C4-2B (cell line): ENCODE measurements around the gene CIAO1.

Experiments
- H3K27ac ChIP-seq: fragments of 450-650 bp; 2 replicates; pipeline ENCODE4 v1.5.1; 2017
- ZFX ChIP-seq: fragments of 450-650 bp; IDR thresholded peaks from 2 replicates; pipeline ENCODE4 v1.6.1; 2017
- TF ChIP-seq, protein P1 (sequence below): fragments of 450-650 bp; conservative IDR thresholded peaks from 2 replicates; pipeline ENCODE4 v1.5.1; 2017; ENCODE audit warnings: mild to moderate bottlenecking

The CIAO1 gene

DNA sequence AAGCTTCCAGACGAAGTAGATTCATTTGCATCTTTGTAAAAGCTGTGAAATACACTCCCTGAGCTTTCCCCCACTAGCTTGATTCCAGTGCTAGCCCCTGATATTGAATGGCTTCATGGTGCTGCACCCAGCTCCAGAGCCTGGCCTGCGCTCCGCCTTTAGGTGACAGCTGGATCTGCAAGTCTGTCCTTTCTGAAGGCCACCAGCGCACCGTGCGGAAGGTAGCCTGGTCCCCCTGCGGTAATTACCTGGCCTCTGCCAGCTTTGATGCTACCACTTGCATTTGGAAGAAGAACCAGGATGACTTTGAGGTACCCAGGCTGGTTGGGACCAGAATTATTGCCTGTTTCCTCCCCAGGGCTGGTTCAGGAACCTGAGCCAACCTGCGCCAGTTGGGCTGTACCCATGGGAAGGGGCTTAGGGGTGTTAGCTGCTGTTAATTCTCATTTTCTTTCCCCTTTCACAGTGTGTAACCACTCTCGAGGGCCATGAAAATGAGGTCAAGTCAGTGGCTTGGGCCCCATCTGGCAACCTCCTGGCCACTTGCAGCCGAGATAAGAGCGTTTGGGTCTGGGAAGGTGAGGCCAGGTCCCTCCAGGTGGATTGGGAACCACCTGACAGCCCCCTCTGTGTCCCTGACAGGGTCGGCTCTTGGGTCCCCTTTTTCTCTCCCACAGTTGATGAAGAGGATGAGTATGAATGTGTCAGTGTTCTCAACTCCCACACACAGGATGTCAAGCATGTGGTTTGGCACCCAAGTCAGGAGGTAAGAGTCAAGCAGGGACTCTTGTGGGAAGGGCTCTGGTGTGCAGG is 1.3 kb downstream of the CIAO1 start:
- H3K27ac ChIP-seq = peak overlapping the region; percentile 91
- TF ChIP-seq ZFX = no peak
- TF ChIP-seq, protein P1, sequence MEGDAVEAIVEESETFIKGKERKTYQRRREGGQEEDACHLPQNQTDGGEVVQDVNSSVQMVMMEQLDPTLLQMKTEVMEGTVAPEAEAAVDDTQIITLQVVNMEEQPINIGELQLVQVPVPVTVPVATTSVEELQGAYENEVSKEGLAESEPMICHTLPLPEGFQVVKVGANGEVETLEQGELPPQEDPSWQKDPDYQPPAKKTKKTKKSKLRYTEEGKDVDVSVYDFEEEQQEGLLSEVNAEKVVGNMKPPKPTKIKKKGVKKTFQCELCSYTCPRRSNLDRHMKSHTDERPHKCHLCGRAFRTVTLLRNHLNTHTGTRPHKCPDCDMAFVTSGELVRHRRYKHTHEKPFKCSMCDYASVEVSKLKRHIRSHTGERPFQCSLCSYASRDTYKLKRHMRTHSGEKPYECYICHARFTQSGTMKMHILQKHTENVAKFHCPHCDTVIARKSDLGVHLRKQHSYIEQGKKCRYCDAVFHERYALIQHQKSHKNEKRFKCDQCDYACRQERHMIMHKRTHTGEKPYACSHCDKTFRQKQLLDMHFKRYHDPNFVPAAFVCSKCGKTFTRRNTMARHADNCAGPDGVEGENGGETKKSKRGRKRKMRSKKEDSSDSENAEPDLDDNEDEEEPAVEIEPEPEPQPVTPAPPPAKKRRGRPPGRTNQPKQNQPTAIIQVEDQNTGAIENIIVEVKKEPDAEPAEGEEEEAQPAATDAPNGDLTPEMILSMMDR = peak; percentile 50

DNA sequence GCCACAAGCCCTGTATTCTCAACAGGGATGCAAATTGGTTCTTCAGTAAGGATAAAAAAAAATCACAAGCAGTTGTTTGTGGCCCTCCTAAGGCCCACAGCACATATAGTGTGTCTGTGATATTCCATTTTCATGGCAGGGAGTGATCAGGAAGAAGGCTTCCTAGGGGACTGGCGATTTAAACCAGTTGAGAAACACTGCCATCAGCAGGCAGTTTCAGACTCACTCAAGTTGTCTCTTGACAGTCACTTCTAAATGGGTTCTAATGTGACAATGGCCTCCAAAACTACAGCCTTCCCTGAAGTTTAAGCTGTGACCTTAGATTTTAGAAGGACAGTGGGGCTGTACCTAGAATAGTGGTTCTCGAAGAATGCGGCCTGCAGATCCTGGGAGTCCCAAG is 6.0 kb downstream of the CIAO1 start:
- TF ChIP-seq, protein P1 = no peak
- no peak for TF ChIP-seq ZFX
- no peak overlapping the region for H3K27ac ChIP-seq

DNA sequence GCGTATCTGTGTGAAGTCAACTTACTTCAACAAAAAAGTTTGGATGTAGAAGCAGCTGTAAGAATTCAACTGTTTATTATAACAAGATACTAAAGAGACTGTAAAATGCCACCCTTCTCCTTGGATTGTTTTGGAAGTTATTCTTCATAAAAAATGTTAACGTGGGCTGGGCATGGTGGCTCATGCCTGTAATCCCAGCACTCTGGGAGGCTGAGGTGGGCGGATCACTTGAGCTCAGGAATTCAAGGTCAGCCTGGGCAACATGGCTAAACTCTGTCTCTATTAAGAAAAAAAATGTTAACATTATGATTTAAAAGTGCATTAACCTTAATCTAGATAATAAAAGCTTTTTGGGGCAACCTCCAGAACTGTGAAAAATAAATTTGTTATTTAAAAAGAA is 7.7 kb downstream of the CIAO1 start:
- TF ChIP-seq, protein P1 = no peak
- TF ChIP-seq ZFX = no peak
- no peak overlapping the region for H3K27ac ChIP-seq

DNA sequence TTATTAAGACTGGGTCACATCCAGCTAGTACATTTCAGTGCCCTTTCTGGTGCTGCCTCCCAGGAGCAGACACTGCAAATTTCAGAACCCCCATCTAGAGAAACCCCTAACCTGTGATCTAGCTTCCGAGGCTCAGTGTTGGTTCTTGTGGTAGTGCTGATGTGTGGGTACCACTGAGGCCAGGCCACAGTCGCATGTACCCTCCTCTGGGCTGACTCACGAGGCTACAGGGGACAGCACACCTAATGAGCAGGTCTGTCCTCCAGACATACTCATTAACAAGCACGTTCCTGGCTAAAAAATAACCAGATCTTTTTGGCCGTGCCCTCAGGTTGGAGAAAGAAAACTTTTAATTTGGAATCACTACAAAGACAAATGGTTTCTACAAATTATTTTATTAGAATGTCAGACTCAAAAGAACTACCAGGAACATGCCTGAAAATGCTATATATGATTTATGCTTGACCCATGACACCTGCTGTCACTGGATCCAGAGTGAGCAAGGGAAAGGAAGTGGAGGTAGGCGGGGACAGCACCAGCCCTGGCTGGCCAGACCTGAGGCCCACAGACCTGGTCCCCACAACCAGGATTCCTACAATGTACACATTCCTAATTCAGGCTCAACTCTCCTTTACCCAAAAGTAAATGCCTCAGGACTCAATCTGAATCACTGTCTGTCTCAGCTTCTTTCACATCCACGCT is 8.5 kb downstream of the CIAO1 start:
- H3K27ac ChIP-seq = no peak overlapping the region
- no peak for TF ChIP-seq ZFX
- TF ChIP-seq, protein P1 = no peak

DNA sequence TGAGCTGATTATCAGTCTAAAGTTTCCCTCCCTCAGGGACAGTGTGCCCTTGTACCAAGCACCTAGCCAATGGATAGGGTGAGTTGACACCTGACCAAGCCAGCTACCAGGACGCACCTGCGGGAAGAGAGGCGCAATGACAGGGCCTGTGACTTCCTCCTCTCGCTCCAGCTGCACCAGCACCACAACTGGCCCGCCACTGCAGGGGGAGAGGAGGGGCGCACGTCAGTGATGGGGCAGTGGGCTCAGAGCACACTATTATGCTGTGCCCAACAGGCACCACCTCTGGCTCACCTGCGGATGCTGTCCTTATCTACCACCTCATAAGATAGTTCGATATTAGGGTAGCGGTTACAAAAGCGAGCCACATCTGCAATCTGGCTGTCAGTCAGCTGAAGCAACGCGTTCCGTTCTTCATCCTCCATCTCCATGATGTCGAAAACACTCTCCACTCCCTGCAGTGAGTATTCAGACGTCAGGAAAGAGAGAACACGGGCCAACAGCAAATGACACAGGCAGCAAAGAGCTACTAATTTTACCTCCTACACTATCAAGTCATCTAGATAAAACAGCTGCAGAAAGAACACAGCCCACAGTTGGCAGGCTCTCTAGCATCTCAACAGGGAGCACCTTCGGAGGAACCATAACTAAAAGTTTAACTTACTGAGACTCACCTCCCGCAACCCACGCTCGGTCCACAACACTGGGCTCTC is 10.9 kb downstream of the CIAO1 start:
- no peak for TF ChIP-seq ZFX
- TF ChIP-seq, protein P1 = no peak
- H3K27ac ChIP-seq = no peak overlapping the region

DNA sequence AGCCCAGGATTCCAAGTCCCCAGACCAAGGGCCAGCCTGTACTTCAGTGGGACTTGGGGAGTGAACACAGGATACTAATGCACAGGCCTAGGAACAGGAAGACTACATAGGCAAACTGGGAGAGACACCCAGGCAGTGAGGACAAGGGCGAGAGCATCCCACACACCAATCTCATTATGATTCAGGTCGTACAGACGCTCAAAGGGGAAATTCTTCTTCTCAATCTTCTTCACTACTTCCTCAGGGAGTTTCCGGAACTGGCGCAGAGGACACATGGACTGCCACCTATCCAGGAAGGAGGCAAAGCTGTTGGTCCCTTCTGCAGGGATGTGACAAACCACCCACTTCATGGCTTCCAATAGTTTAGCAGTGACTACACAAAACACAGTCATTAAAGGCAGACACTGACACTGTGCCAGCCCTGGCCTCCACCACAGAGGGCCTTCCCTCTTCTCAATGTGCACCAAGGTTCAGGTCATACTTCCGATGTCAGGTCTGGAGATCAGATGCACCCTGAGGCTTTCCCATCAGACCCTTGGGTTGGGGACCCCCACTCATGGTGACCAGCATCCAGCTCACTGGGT is 21.3 kb downstream of the CIAO1 start:
- TF ChIP-seq, protein P1 = no peak
- TF ChIP-seq ZFX = no peak
- H3K27ac ChIP-seq = no peak overlapping the region
